GM20431 (cell line): Measurements from ENCODE around the gene FBXO2.

ENCODE experiments used
- in situ Hi-C: fragments of 300-500 bp; cut with MseI, MboI; formaldehyde crosslinking; loops from one replicate; pipeline ENCODE4 v1.15.0; 2020; ENCODE audit warnings: low sequenced_read_pairs; ENCODE audit not compliant: unreplicated experiment

The FBXO2 gene

GRCh38 chr1:11684070-11684469 lies 29.8 kb upstream of the FBXO2 start:
- in situ Hi-C loops, result no loop called here

- in situ Hi-C loops, result no loop called here
Measured at GRCh38 chr1:11682799-11683198, 28.6 kb upstream of the FBXO2 start.

GRCh38 chr1:11682287-11682771 lies 28.1 kb upstream of the FBXO2 start:
- in situ Hi-C loops, result no loop called here

GRCh38 chr1:11681071-11681771 lies 27.0 kb upstream of the FBXO2 start, which contains the start of gene MAD2L2:
Gene MAD2L2 (minus strand): TSS chr1:11681148. CDS start chr1:11680601, 547 bp downstream.
- in situ Hi-C loops, result no loop called here

GRCh38 chr1:11680270-11681070 lies 26.2 kb upstream of the FBXO2 start:
- in situ Hi-C loops, result no loop called here

GRCh38 chr1:11678442-11678841 lies 24.2 kb upstream of the FBXO2 start:
- in situ Hi-C loops, result no loop called here

- in situ Hi-C loops, result no loop called here
Measured at GRCh38 chr1:11676386-11677103, 22.3 kb upstream of the FBXO2 start.

GRCh38 chr1:11675325-11675724 lies 21.1 kb upstream of the FBXO2 start:
- in situ Hi-C loops, result no loop called here

GRCh38 chr1:11674488-11674887 lies 20.3 kb upstream of the FBXO2 start:
- in situ Hi-C loops, result no loop called here

GRCh38 chr1:11673089-11673769 lies 19.0 kb upstream of the FBXO2 start:
- in situ Hi-C loops, result no loop called here

GRCh38 chr1:11671544-11672286 lies 17.5 kb upstream of the FBXO2 start:
- in situ Hi-C loops, result no loop called here

- in situ Hi-C loops, result no loop called here
Measured at GRCh38 chr1:11671205-11671543, 16.9 kb upstream of the FBXO2 start.

GRCh38 chr1:11670747-11671146 lies 16.5 kb upstream of the FBXO2 start:
- in situ Hi-C loops, result no loop called here

- in situ Hi-C loops, result no loop called here
Measured at GRCh38 chr1:11668516-11668915, 14.3 kb upstream of the FBXO2 start.

- in situ Hi-C loops, result no loop called here
Measured at GRCh38 chr1:11664336-11665065, 10.3 kb upstream of the FBXO2 start.

GRCh38 chr1:11661103-11661502 lies 6.9 kb upstream of the FBXO2 start:
- in situ Hi-C loops, result no loop called here

- in situ Hi-C loops, result loop anchor here (10.0 kb wide), 1 partner anchor 65 kb away; no protein-coding TSS in a partner anchor
Measured at GRCh38 chr1:11659748-11660147, 5.5 kb upstream of the FBXO2 start.

GRCh38 chr1:11658542-11658941 lies 4.3 kb upstream of the FBXO2 start:
- in situ Hi-C loops, result loop anchor here (10.0 kb wide), 1 partner anchor 66 kb away; no protein-coding TSS in a partner anchor

- in situ Hi-C loops, result loop anchor here (10.0 kb wide), 1 partner anchor 67 kb away; no protein-coding TSS in a partner anchor
Measured at GRCh38 chr1:11657654-11658053, 3.4 kb upstream of the FBXO2 start.
